Left lung (tissue), 10 donors: ENCODE results near the gene DENND1A. TPM values are rescaled to one million over a fixed set of nuclear protein-coding genes. Genes with fewer than 3 reads are reported as not detected.

Experiments
- ATAC-seq: fragments of 200-7000 bp; cut with Tn5 transposase; one replicate; pipeline ENCODE4 v1.9.1; 2020; ENCODE audit warnings: moderate library complexity
- DNase-seq, 4 donors: peaks; one replicate each; pipeline ENCODE4 v3.0.0-alpha.2; 2013 to 2020
- H3K27ac ChIP-seq, 2 donors: fragments of 200-600 bp; sonication (generic) in 1 of 2; one replicate each; pipeline versions ENCODE4 v1.5.0 to v1.8.0; 2020 to 2021
- H3K27me3 ChIP-seq, 2 donors: fragments of 200-600 bp; sonication (generic) in 1 of 2; one replicate each; pipeline versions ENCODE4 v1.5.0 to v1.8.0; 2020 to 2021
- H3K36me3 ChIP-seq, 2 donors: fragments of 200-600 bp; sonication (generic) in 1 of 2; one replicate each; pipeline versions ENCODE4 v1.5.0 to v1.8.0; 2020 to 2021
- H3K4me1 ChIP-seq, 2 donors: fragments of 200-600 bp; one replicate each; pipeline ENCODE4 v1.8.0; 2021
- H3K4me3 ChIP-seq, 2 donors: fragments of 200-600 bp; sonication (generic) in 1 of 2; one replicate each; pipeline versions ENCODE4 v1.5.0 to v1.8.0; 2020 to 2021; ENCODE audit warnings: mild to moderate bottlenecking in 1 of 2
- H3K9me3 ChIP-seq, 2 donors: fragments of 200-600 bp; sonication (generic) in 1 of 2; one replicate each; pipeline versions ENCODE4 v1.5.0 to v1.8.0; 2020 to 2021
- intact Hi-C, 2 donors: fragments of 100-400 bp; cut with DNase I; formaldehyde crosslinking; loops; one replicate each; pipeline versions ENCODE4 v1.11.2 to v1.14.2; 2022
- polyA plus RNA-seq, 6 donors: library from polyadenylated mRNA; unstranded; fragments of 120-200 nt; gene quantifications; one replicate each; pipeline ENCODE4 v1.2.1, GENCODE V29; 2013; ENCODE audit not compliant: insufficient read length in 6 of 6
- total RNA-seq, 2 donors: library from RNA; stranded (reverse); fragmentation: NEBNext Ultra II Directional; extraction: Animal tissue kit (Norgen Biotek cat#: 25700); gene quantifications; one replicate each; pipeline ENCODE4 v1.2.1, GENCODE V29; 2021
- TF ChIP-seq, protein P1 (sequence below), 2 donors: fragments of 200-600 bp; sonication (generic) in 1 of 2; IDR thresholded peaks; one replicate each; pipeline versions ENCODE4 v1.5.0 to v1.8.0; 2021; ENCODE audit warnings: antibody characterized with exemption in 2 of 2
- donor health status: DM: no; HTN: yes; CAD: no.
- donor health status: DM: no; HTN: no; CAD: no.

Gene DENND1A
- total and polyA plus RNA-seq, 8 donors: 8.3 to 23.2 (median 9.7) TPM

DNA sequence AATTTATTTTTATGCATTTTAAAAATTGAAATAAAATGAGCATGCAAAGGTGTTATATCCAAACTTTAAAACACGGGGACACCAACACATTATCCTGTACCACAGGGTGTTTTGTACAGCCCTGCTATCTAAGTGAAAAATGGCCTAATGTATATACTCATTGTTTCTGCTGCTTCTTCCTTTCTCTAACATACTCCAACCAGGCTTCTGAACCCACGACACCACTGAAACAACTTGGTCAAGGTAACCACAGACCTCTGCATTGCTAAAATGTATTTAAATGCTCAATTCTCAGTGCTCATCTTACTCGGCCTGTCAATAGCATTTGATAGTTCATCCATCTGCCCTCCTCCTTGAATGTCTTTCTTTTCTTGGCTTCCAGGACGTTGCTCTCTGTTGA is 48.3 kb downstream of the DENND1A start:
- H3K4me3 ChIP-seq: no peak overlapping the region
- no peak overlapping the region for H3K27ac ChIP-seq
- no peak for DNase-seq
- intact Hi-C loops: no loop called here
- ATAC-seq: no peak
- H3K4me1 ChIP-seq: no peaks in the 10 kb centered on the region
- H3K9me3 ChIP-seq: no peaks in the 10 kb centered on the region
- TF ChIP-seq, protein P1, sequence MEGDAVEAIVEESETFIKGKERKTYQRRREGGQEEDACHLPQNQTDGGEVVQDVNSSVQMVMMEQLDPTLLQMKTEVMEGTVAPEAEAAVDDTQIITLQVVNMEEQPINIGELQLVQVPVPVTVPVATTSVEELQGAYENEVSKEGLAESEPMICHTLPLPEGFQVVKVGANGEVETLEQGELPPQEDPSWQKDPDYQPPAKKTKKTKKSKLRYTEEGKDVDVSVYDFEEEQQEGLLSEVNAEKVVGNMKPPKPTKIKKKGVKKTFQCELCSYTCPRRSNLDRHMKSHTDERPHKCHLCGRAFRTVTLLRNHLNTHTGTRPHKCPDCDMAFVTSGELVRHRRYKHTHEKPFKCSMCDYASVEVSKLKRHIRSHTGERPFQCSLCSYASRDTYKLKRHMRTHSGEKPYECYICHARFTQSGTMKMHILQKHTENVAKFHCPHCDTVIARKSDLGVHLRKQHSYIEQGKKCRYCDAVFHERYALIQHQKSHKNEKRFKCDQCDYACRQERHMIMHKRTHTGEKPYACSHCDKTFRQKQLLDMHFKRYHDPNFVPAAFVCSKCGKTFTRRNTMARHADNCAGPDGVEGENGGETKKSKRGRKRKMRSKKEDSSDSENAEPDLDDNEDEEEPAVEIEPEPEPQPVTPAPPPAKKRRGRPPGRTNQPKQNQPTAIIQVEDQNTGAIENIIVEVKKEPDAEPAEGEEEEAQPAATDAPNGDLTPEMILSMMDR (IDR thresholded peaks at IDR 0.05): no peak
- no peaks in the 10 kb centered on the region for H3K27me3 ChIP-seq
- H3K36me3 ChIP-seq: peaks cover 0 to 16% of the 10 kb centered on the region in 2 donors

DNA sequence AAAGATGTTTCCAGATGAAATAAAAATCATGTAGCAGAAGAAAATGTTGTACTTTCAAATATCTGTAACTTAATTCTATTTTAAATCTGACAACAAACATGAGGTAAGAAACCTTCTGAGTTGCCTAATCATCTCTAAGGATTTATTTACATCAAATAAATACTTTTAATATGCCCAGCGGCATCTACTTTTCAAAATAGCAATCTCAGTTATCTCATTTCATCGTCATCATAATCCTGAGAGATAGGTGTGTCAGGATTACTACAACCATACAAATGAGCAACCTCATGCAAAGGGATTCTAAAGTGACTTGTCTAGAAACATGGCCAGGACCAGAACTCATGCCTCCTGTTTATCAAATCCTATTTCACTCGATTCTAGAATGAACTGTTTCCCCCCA is 49.5 kb downstream of the DENND1A start:
- DNase-seq (no peak), ATAC-seq (no peak)
- peaks cover 0 to 20% of the 10 kb centered on the region in 2 donors for H3K36me3 ChIP-seq
- H3K4me1 ChIP-seq: no peaks in the 10 kb centered on the region
- H3K27ac ChIP-seq: no peak overlapping the region
- TF ChIP-seq, protein P1 (IDR thresholded peaks at IDR 0.05): no peak
- no peaks in the 10 kb centered on the region for H3K9me3 ChIP-seq
- intact Hi-C loops: no loop called here
- no peaks in the 10 kb centered on the region for H3K27me3 ChIP-seq
- no peak overlapping the region for H3K4me3 ChIP-seq

DNA sequence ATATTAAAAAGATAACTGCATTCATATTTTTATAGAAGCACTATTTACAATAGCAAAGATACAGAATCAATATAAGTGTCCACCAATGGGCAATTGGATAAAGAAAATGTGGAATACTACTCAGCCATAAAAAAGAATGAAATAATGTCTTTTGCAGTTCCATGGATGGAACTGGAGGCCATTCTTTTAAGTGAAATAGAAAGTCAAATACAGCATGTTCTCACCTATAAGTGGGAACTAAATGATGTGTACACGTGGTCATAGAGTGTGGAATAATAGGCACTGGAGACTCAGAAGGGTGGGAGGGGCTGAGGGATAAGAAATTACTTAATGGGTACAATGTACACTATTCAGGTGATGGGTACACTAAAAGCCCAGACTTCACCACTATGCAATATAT is 53.2 kb downstream of the DENND1A start:
- no peaks in the 10 kb centered on the region for H3K9me3 ChIP-seq
- H3K36me3 ChIP-seq: peaks cover 0 to 20% of the 10 kb centered on the region in 2 donors
- H3K4me1 ChIP-seq: no peaks in the 10 kb centered on the region
- no peak overlapping the region for H3K27ac ChIP-seq
- TF ChIP-seq, protein P1 (IDR thresholded peaks at IDR 0.05): no peak
- DNase-seq: no peak
- intact Hi-C loops: no loop called here
- no peaks in the 10 kb centered on the region for H3K27me3 ChIP-seq
- ATAC-seq: no peak
- H3K4me3 ChIP-seq: no peak overlapping the region

DNA sequence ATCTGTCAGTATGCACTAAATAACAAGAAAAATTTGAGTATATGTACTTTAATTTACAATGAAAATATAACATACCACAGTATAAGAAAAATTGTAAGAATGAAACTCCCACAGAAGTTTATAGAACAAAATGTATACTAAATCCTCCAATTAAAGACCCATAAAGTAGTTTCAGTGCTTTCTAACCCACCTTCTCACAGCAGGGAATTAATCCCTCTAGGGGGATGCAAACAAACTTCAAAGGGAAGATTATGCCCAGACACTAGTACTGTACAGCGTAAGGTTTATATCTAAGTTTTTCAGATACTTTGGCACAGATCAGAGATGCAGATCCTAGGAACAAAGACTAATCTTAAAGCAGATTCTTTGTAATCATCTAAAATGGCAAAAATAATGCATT is 57.2 kb downstream of the DENND1A start:
- Histone ChIP-seq H3K36me3 (peaks cover 0 to 15% of the 10 kb centered on the region in 2 donors), H3K4me3 (no peak overlapping the region), H3K27ac (no peak overlapping the region), H3K9me3 (no peaks in the 10 kb centered on the region), H3K4me1 (peaks cover 0 to 13% of the 10 kb centered on the region in 2 donors), H3K27me3 (no peaks in the 10 kb centered on the region)
- ATAC-seq (no peak), DNase-seq (no peak)
- TF ChIP-seq, protein P1 (IDR thresholded peaks at IDR 0.05): no peak
- intact Hi-C loops: no loop called here

GRCh38 chr9:123871781-123872180 is 58.1 kb downstream of the DENND1A start:
- intact Hi-C loops: no loop called here
- peaks cover 0 to 6% of the 10 kb centered on the region in 2 donors for H3K36me3 ChIP-seq
- ATAC-seq (no peak), DNase-seq (no peak)
- H3K27ac ChIP-seq: no peak overlapping the region
- no peak overlapping the region for H3K4me3 ChIP-seq
- H3K9me3 ChIP-seq: no peaks in the 10 kb centered on the region
- no peaks in the 10 kb centered on the region for H3K27me3 ChIP-seq
- TF ChIP-seq, protein P1 (IDR thresholded peaks at IDR 0.05): no peak
- peaks cover 0 to 18% of the 10 kb centered on the region in 2 donors for H3K4me1 ChIP-seq
